Measurements from ENCODE around the gene TUBE1.
"Not testable (repeated sequence)": the region's sequence is repeated elsewhere in the genome, so short reads cannot be mapped to it uniquely, and the experiment has no call there.

TUBE1 gene, protein sequence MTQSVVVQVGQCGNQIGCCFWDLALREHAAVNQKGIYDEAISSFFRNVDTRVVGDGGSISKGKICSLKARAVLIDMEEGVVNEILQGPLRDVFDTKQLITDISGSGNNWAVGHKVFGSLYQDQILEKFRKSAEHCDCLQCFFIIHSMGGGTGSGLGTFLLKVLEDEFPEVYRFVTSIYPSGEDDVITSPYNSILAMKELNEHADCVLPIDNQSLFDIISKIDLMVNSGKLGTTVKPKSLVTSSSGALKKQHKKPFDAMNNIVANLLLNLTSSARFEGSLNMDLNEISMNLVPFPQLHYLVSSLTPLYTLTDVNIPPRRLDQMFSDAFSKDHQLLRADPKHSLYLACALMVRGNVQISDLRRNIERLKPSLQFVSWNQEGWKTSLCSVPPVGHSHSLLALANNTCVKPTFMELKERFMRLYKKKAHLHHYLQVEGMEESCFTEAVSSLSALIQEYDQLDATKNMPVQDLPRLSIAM

DNA sequence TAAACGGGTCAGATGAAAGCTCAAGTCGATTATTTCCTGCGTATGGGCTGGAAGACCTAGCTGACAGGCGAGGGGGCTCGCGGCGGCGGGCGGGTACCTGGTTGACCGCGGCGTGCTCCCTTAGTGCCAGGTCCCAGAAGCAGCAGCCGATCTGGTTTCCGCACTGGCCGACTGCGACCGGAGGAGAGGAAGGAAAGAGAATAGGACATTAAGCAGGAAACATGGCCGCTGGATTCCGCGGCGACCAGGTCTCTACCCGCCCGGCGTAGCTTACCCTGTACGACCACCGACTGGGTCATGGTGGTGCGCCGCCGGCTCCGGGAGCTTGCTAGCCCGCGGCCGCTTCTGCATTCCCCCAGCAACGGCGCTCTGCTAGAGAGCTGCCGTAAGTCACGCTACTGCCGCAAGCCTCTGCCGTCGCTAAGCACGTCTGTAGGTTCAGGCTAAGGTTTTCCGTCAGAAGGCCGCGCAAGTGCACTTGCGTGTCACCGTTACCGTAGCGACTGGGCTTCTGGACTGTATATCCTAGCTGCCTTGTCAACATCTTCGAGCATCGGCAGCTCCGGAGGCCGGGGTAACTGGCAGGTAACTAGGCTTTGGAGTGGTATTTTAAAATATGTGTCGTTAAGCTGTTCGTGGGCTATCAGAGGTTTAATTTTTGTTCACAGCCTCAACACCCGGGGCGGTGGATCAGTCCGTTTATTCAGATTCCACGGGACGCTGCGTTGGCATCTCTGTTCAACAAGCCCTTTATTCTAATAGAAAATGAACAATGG, at the start of gene TUBE1, which contains the start of gene FAM229B:
Gene TUBE1, minus strand, starts transcription at position 347 of the 776 bp plus-strand sequence. Its CDS starts 48 bp downstream, at position 299.
Gene FAM229B, plus strand, starts transcription at position 456 of the 776 bp plus-strand sequence. CDS start 11,693 bp downstream, outside the sequence.
- Mint-ChIP-seq H3K27ac (no peak within 1 kb of the TSS), H3K9me3 (no peaks in the 10 kb centered on the region), H3K27me3 (peaks cover 8% of the 10 kb centered on the region), H3K4me3 (no peak within 1 kb of the TSS), H3K36me3 (ENCODE audit: low read depth) (no peaks in the 10 kb centered on the region), H3K4me1 (ENCODE audit: low read depth) (peaks cover 17% of the 10 kb centered on the region)
- intact Hi-C loops (cut with micrococcal nuclease), result loop anchor here (1.0 kb wide), 1 partner anchor 76 kb away; no protein-coding TSS in a partner anchor

DNA sequence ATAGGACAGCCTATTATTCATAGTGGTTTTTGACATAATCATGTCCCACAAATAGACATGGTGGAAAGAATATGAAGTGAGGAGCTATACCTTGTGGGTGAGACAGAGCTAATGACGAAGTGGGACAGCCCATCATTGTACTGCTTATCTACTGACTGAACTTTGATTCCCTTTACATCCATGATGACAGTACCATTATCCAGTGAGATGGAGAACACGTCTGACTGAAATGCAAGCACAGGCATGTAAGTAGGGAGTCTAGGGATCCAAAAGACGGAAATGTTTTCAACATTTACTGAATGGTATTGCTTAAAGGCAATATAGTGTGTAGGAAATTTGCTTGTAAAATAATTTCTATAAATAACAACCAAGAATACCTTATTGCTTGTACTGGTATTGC, 43.6 kb upstream of the TUBE1 start:
- H3K4me1 Mint-ChIP-seq (ENCODE audit: low read depth), result no peaks in the 10 kb centered on the region
- peaks cover 36% of the 10 kb centered on the region for H3K27me3 Mint-ChIP-seq
- H3K36me3 Mint-ChIP-seq (ENCODE audit: low read depth), result no peaks in the 10 kb centered on the region
- no peaks in the 10 kb centered on the region for H3K9me3 Mint-ChIP-seq
- H3K4me3 Mint-ChIP-seq, result no peak overlapping the region
- intact Hi-C loops (cut with micrococcal nuclease), result no loop called here
- no peak overlapping the region for H3K27ac Mint-ChIP-seq

DNA sequence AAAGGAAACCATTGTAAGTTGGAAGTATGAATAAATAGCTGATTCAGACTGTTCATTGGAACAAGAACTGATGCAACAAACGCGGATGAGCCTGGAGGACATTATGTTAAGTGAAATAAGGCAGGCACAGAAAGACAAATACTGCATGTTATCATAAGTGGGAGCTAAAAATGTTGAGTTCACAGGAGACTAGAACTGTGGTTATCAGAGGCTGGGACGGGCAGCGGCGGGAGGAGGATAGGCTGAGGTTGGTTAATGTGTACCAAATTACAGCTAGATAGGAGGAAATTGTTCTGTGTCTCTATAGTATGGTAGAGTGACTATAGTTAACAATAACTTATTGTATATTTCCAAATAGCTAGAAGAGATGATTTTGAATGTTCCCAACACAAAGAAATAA, 40.9 kb upstream of the TUBE1 start:
- intact Hi-C loops (cut with micrococcal nuclease), result no loop called here
- Mint-ChIP-seq H3K9me3 (no peaks in the 10 kb centered on the region), H3K27ac (no peak overlapping the region), H3K36me3 (ENCODE audit: low read depth) (no peaks in the 10 kb centered on the region), H3K4me3 (no peak overlapping the region), H3K27me3 (peaks cover 60% of the 10 kb centered on the region), H3K4me1 (ENCODE audit: low read depth) (peaks cover 6% of the 10 kb centered on the region)

DNA sequence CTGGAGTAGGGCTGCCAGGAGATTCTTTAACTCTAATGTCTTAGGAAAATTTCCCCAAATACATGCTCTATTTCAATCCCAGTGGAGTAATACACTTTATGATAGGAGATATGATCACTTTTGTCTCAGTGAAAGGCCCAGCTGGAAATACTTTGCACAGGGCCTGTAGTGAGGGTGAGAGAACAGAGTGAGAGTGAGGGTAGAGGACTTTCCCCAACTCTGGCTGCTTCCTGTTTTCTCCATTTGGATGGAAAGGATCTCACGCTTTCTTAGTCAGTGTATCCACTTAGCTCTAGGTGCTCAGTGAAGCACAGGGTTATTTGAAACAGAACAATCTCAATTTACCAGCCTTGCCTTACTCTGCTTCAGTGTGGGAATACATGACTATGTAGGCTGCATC, 36.7 kb upstream of the TUBE1 start:
- Mint-ChIP-seq H3K27ac (no peak overlapping the region), H3K9me3 (no peaks in the 10 kb centered on the region), H3K36me3 (ENCODE audit: low read depth) (no peaks in the 10 kb centered on the region), H3K4me3 (no peak overlapping the region), H3K27me3 (peaks cover 57% of the 10 kb centered on the region), H3K4me1 (ENCODE audit: low read depth) (peaks cover 17% of the 10 kb centered on the region)
- intact Hi-C loops (cut with micrococcal nuclease), result no loop called here

DNA sequence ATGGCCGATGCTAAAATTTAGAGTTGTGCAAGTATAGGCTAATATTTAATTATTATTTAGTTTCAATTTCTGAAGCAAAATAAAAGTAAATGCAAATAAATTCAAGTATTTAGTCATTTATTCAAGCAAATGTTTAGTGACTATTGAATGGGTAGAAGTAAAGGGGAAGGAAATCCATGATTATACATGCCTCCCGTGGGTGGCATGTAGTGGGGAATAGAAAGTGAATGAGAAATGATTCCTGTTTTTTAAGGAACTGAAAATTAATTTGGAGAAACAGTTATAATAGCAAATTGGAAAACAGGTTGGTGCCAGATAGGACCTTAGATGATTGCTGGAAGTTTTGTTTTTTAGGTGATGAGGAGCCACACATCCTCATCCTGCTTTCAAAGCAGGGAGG, 35.5 kb upstream of the TUBE1 start:
- peaks cover 20% of the 10 kb centered on the region for H3K4me1 Mint-ChIP-seq (ENCODE audit: low read depth)
- no peaks in the 10 kb centered on the region for H3K9me3 Mint-ChIP-seq
- intact Hi-C loops (cut with micrococcal nuclease), result no loop called here
- H3K4me3 Mint-ChIP-seq, result no peak overlapping the region
- H3K36me3 Mint-ChIP-seq (ENCODE audit: low read depth), result no peaks in the 10 kb centered on the region
- H3K27me3 Mint-ChIP-seq, result peaks cover 52% of the 10 kb centered on the region
- no peak overlapping the region for H3K27ac Mint-ChIP-seq

DNA sequence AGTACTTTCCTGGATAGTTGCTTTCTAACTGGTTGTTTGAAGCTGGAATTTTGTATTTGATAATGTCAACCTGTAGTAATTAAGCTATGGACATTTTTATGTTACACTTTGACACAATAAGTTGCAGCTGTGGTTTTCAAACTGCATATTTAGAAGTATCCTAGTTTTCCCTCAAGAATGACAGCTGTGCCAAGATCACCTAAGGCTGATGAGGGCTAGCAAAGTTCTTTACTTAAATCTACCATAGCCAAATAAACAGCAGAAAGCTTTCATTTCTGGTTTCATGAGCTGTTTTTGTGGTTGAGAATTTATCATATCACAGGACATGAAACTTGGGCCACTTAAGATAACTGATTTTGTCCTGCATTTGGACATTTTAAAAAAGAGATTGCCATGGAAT, 30.8 kb upstream of the TUBE1 start:
- Mint-ChIP-seq H3K9me3 (no peaks in the 10 kb centered on the region), H3K27me3 (peaks cover 41% of the 10 kb centered on the region), H3K36me3 (ENCODE audit: low read depth) (no peaks in the 10 kb centered on the region), H3K4me3 (no peak overlapping the region), H3K4me1 (ENCODE audit: low read depth) (peaks cover 32% of the 10 kb centered on the region), H3K27ac (peak overlapping the region; percentile 10)
- intact Hi-C loops (cut with micrococcal nuclease), result no loop called here

DNA sequence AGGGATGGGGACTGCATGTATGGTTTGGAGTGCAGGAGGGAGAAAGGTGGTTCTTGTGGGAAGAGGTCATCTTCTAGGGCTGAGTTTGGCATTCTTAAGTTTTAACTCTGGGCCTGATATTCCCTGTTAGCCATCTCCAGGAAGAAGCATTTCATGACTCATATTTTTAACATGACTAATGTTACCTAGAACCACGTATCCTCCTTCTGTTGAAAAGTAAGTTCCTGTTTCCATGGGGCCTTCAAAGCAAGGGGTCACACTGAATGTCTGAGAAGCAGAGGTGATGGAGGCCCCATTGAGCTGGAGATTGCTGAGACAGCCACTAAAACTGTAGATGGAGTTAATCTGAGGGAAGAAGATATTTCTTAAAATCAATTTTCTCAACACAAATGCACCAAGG, 30.3 kb upstream of the TUBE1 start:
- intact Hi-C loops (cut with micrococcal nuclease), result no loop called here
- H3K4me3 Mint-ChIP-seq, result no peak overlapping the region

DNA sequence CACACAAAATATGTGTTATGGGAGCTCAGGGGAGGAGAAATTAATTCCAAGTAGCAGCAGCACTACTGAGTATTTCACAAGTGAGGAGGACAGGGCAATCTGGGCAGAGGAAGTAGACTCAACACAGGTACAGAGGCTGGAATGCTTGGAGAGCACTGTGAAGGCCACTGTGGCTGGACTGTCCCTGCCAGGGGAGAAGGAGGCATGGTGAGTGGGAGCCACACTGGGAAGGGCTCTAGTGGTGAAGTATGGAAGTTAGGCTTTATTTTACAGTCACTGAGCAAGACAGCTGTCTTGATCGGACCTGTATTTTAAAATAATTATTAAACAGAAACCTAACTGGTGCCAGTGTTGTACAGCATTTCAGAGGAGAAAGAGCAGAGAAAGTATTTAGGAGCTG, 28.9 kb upstream of the TUBE1 start:
- Mint-ChIP-seq H3K36me3 (ENCODE audit: low read depth) (no peaks in the 10 kb centered on the region), H3K9me3 (no peaks in the 10 kb centered on the region), H3K4me3 (no peak overlapping the region), H3K27ac (no peak overlapping the region), H3K27me3 (peaks cover 41% of the 10 kb centered on the region), H3K4me1 (ENCODE audit: low read depth) (peaks cover 32% of the 10 kb centered on the region)
- intact Hi-C loops (cut with micrococcal nuclease), result no loop called here

More for the DNA sequence above, 30.3 kb upstream of the TUBE1 start:
- peak overlapping the region; percentile 10 for H3K27ac Mint-ChIP-seq
- no peaks in the 10 kb centered on the region for H3K9me3 Mint-ChIP-seq
- H3K27me3 Mint-ChIP-seq, result peaks cover 41% of the 10 kb centered on the region
- no peaks in the 10 kb centered on the region for H3K36me3 Mint-ChIP-seq (ENCODE audit: low read depth)
- peaks cover 29% of the 10 kb centered on the region for H3K4me1 Mint-ChIP-seq (ENCODE audit: low read depth)

DNA sequence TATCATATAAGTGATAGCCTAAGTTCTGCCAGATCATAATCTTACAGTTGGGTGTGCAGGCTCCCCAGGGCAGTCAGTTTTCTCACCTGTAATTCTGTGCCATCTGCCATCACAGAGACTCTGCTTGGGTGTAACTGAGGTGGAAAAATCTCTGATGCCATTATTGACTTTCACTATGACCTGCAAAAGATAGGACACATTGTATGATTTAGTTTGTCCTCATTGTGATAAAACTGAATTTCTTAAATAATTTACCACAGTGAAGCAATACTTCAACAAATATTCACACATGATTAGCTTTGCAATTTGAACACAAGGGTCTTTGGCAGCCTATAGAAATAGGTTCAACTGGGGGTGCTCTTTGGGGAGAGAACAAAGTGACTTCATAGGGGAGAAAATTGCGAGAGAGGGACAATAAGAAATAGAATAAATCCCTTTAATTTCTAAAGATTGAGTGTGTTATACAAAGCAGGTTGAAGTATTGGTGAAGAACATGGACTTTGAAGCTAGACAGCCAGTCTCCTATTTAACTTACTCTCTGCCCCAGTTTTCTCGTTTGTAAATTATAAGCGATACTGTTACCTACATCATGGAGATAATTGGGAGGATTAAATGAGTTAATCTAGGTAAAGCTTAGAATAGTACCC, 27.4 kb upstream of the TUBE1 start:
- H3K9me3 Mint-ChIP-seq, result no peaks in the 10 kb centered on the region
- H3K27ac Mint-ChIP-seq, result no peak overlapping the region
- H3K36me3 Mint-ChIP-seq (ENCODE audit: low read depth), result no peaks in the 10 kb centered on the region
- H3K4me1 Mint-ChIP-seq (ENCODE audit: low read depth), result peaks cover 32% of the 10 kb centered on the region
- no peak overlapping the region for H3K4me3 Mint-ChIP-seq
- intact Hi-C loops (cut with micrococcal nuclease), result no loop called here
- H3K27me3 Mint-ChIP-seq, result peaks cover 39% of the 10 kb centered on the region

DNA sequence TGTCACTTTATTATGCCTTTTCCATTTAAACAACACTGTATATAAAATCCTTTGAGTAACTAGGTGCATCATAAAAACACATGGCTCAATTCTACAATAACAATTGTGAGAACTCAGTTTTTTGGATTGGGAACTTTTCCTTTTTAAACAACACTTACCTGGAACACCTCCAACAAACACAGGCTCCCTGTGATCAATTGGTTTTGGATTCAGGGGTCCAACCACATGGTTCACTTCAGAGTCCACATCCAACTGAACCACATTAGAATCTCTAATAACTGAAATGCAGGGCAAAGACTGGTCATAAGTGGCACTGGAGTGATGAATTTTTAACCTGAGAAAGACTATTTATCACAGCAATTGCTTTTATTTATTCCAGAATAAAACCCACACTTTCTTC, 26.6 kb upstream of the TUBE1 start:
- peaks cover 32% of the 10 kb centered on the region for H3K4me1 Mint-ChIP-seq (ENCODE audit: low read depth)
- H3K9me3 Mint-ChIP-seq, result no peaks in the 10 kb centered on the region
- no peaks in the 10 kb centered on the region for H3K36me3 Mint-ChIP-seq (ENCODE audit: low read depth)
- intact Hi-C loops (cut with micrococcal nuclease), result no loop called here
- H3K27me3 Mint-ChIP-seq, result peaks cover 40% of the 10 kb centered on the region
- no peak overlapping the region for H3K4me3 Mint-ChIP-seq
- no peak overlapping the region for H3K27ac Mint-ChIP-seq

DNA sequence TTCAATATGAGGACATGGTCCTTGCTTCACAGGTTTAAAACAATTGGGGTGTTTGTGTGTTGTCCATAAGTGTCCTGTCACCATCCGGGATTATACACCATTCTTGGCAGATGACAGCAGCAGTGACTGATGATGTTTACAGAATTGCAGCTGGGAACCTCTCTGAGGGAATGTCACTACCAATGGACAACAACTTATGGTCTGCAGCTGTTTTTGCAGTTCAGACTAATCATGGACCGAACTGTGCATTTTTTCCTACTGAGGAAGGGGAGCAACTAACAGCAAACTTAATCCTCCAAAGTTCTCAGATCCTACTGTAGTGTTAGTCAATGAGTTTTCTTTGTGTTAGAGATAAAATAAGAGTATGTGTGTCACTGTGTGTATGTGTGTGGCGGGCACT, 26.1 kb upstream of the TUBE1 start:
- no peak overlapping the region for H3K4me3 Mint-ChIP-seq
- no peak overlapping the region for H3K27ac Mint-ChIP-seq
- intact Hi-C loops (cut with micrococcal nuclease), result no loop called here
- no peaks in the 10 kb centered on the region for H3K9me3 Mint-ChIP-seq
- peaks cover 40% of the 10 kb centered on the region for H3K27me3 Mint-ChIP-seq
- H3K4me1 Mint-ChIP-seq (ENCODE audit: low read depth), result peaks cover 32% of the 10 kb centered on the region
- no peaks in the 10 kb centered on the region for H3K36me3 Mint-ChIP-seq (ENCODE audit: low read depth)

DNA sequence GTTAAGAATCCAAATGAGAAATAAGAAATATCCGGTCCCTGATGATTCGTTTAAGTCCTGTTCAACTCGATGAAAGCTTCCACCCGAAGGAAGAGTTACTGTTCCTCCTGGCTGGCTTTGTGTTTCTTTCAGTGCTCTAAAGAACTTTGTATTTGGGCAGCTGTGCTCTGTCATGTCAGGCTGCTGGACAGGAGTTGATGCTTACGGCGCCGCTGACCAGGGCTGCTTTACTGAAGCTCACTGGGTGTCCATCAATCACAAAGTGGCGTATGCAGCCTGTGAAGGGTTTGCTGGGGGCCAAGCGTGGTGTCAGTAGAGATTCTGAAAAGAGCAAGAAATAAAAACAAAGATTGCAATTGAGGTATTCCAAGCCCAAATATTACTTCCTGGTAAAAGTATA, 22.0 kb upstream of the TUBE1 start:
- Mint-ChIP-seq H3K36me3 (ENCODE audit: low read depth) (no peaks in the 10 kb centered on the region), H3K4me1 (ENCODE audit: low read depth) (peaks cover 9% of the 10 kb centered on the region), H3K9me3 (peaks cover 9% of the 10 kb centered on the region), H3K4me3 (no peak overlapping the region), H3K27me3 (peaks cover 39% of the 10 kb centered on the region), H3K27ac (no peak overlapping the region)
- intact Hi-C loops (cut with micrococcal nuclease), result no loop called here

DNA sequence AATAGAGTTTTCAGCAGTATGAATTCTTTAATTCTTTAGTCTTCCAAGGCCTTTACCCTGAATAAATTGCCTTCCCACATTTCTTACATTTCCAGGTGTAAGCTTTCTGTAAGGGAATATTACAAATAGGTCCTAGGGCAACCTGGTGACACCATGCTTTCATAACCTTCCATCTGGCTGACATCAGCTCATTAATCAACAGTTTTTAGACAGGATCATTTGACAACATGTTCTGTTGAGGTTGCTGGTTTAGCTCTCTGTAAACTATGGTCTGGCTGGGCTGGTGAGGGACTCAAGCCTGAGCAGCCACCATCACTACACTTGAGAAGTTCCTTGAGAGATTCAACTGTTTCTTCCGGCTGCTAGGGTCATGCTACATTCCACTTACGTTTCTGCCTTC, 19.3 kb upstream of the TUBE1 start:
- Mint-ChIP-seq H3K27me3 (peaks cover 25% of the 10 kb centered on the region), H3K27ac (no peak overlapping the region), H3K36me3 (ENCODE audit: low read depth) (no peaks in the 10 kb centered on the region), H3K4me3 (no peak overlapping the region), H3K9me3 (peaks cover 9% of the 10 kb centered on the region), H3K4me1 (ENCODE audit: low read depth) (no peaks in the 10 kb centered on the region)
- intact Hi-C loops (cut with micrococcal nuclease), result no loop called here

DNA sequence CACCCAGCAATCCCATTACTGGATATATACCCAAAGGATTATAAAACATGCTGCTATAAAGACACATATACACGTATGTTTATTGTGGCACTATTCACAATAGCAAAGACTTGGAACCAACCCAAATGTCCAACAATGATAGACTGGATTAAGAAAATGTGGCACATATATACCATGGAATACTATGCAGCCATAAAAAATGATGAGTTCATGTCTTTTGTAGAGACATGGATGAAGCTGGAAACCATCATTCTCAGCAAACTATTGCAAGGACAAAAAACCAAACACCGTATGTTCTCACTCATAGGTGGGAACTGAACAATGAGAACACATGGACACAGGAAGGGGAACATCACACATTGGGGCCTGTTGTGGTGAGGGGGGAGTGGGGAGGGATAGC, 18.7 kb upstream of the TUBE1 start:
- H3K36me3 Mint-ChIP-seq (ENCODE audit: low read depth); H3K4me1 Mint-ChIP-seq (ENCODE audit: low read depth); H3K9me3 Mint-ChIP-seq; intact Hi-C loops (cut with micrococcal nuclease); H3K27ac Mint-ChIP-seq; H3K4me3 Mint-ChIP-seq: not testable (repeated sequence)
- H3K27me3 Mint-ChIP-seq, result peaks cover 24% of the 10 kb centered on the region
